Endothelial cell of umbilical vein (primary cell): ENCODE data around the gene JMJD7. TPM values are rescaled to one million over a fixed set of nuclear protein-coding genes. Genes with fewer than 3 reads are reported as not detected.

Experiments used
- BruUV-seq: library from RNA; stranded (reverse); fragments of 400-500 nt; replicated peaks from 2 replicates; lab custom pipeline; 2021; lab: Mats Ljungman, UMichigan
- CTCF ChIA-PET: fragments of 300-600, 350-600 bp; sonication (Branson Sonifier 250); formaldehyde crosslinking; loops from one replicate; lab custom pipeline; 2021; ENCODE audit warnings: antibody characterized with exemption, inconsistent platforms; lab: Charles Lee
- POLR2A ChIA-PET: fragments of 300-600, 350-600 bp; sonication (Branson Sonifier 250); formaldehyde crosslinking; loops from one replicate; lab custom pipeline; 2021; ENCODE audit warnings: antibody characterized with exemption, inconsistent platforms; lab: Charles Lee
- DNase-seq: peaks from one replicate; pipeline ENCODE4 v3.0.0-alpha.2; 2011; ENCODE audit warnings: low read depth, low spot score
- FAIRE-seq: peaks from 2 replicates; lab custom pipeline; 2011; peaks lifted over from hg19 to GRCh38; lab: Jason Lieb, UNC
- H2AFZ ChIP-seq: 2 replicates; pipeline ENCODE4 v1.6.0; 2012; ENCODE audit warnings: low read depth, low read length, control low read depth, inconsistent platforms
- H3K27ac ChIP-seq: 2 replicates; pipeline ENCODE4 v1.5.1; 2011; ENCODE audit warnings: low read depth, mild to moderate bottlenecking, control low read depth, low read length, moderate library complexity; ENCODE audit not compliant: insufficient read depth
- H3K27me3 ChIP-seq, 2 experiments: 2 replicates each; pipeline versions ENCODE4 v1.6.0 to v1.6.1; 2011; ENCODE audit warnings: low read length in 2 of 2, mixed read lengths in 1 of 2; ENCODE audit not compliant: control insufficient read depth in 2 of 2, insufficient read depth in 2 of 2
- H3K36me3 ChIP-seq, 2 experiments: 2 replicates in 1 of 2; 3 replicates in 1 of 2; pipeline ENCODE4 v1.5.1; 2011; ENCODE audit warnings: low read length in 2 of 2, mild to moderate bottlenecking in 1 of 2, moderate library complexity in 1 of 2; ENCODE audit not compliant: control insufficient read depth in 2 of 2, insufficient read depth in 2 of 2; ENCODE audit errors: extremely low read depth in 1 of 2
- H3K4me1 ChIP-seq: 3 replicates; pipeline ENCODE4 v1.5.1; 2011; ENCODE audit warnings: mild to moderate bottlenecking, low read length; ENCODE audit not compliant: control insufficient read depth, insufficient read depth; ENCODE audit errors: extremely low read depth
- H3K4me2 ChIP-seq: 2 replicates; pipeline ENCODE4 v1.6.1; 2011; ENCODE audit warnings: low read length, control low read depth, mixed read lengths; ENCODE audit not compliant: insufficient read depth
- H3K4me3 ChIP-seq, 3 experiments: fragments of 200-600 bp in 1 of 3; sonication (generic), shearing (Covaris generic) in 1 of 3; replicated peaks in 1 of 3; 2 replicates each; pipeline ENCODE4 v1.5.1; 2011 to 2016; ENCODE audit warnings: control low read depth in 3 of 3, low read length in 3 of 3, mild to moderate bottlenecking in 2 of 3, inconsistent platforms in 1 of 3, low read depth in 1 of 3, moderate library complexity in 1 of 3; ENCODE audit not compliant: insufficient read depth in 1 of 3
- H3K79me2 ChIP-seq: 2 replicates; pipeline ENCODE4 v1.6.0; 2012; ENCODE audit warnings: low read length, inconsistent platforms; ENCODE audit not compliant: control insufficient read depth, insufficient read depth
- H3K9ac ChIP-seq: replicated peaks from 2 replicates; pipeline ENCODE3; 2011; ENCODE audit warnings: low read length, control low read depth; ENCODE audit not compliant: insufficient read depth; ENCODE audit errors: extremely low read depth
- H3K9me1 ChIP-seq: replicated peaks from 3 replicates; pipeline ENCODE4 v1.6.0; 2011; ENCODE audit warnings: mild to moderate bottlenecking, low read length; ENCODE audit not compliant: control insufficient read depth, insufficient read depth; ENCODE audit errors: extremely low read depth
- H3K9me3 ChIP-seq: replicated peaks from 2 replicates; pipeline ENCODE4 v1.5.1; 2012; ENCODE audit warnings: low read length, inconsistent platforms; ENCODE audit not compliant: control insufficient read depth, insufficient read depth
- H4K20me1 ChIP-seq: replicated peaks from 2 replicates; pipeline ENCODE3; 2011; ENCODE audit warnings: mild to moderate bottlenecking, low read length; ENCODE audit not compliant: control insufficient read depth, insufficient read depth; ENCODE audit errors: extremely low read depth
- CTCF ChIP-seq, 2 donors: IDR thresholded peaks; 1 replicate in 1 of 2; 2 replicates in 1 of 2; pipeline ENCODE4 v1.5.1; 2011; ENCODE audit warnings: low read length in 2 of 2, mild to moderate bottlenecking in 2 of 2, moderate library complexity in 2 of 2, control low read depth in 1 of 2, inconsistent platforms in 1 of 2, low read depth in 1 of 2; ENCODE audit not compliant: insufficient read depth in 1 of 2; ENCODE audit errors: extremely low read depth in 1 of 2
- EZH2 ChIP-seq: IDR thresholded peaks from 2 replicates; pipeline ENCODE4 v1.6.1; 2012; ENCODE audit warnings: borderline replicate concordance, low read depth, mild to moderate bottlenecking, moderate library complexity, low read length, inconsistent platforms; ENCODE audit not compliant: severe bottlenecking
- FOS ChIP-seq: IDR thresholded peaks from 2 replicates; pipeline ENCODE4 v1.6.1; 2011; ENCODE audit warnings: mild to moderate bottlenecking, low read length, moderate library complexity, borderline replicate concordance; ENCODE audit not compliant: insufficient read depth
- GATA2 ChIP-seq: IDR thresholded peaks from 2 replicates; pipeline ENCODE4 v1.7.0; 2011; ENCODE audit warnings: low read depth, mild to moderate bottlenecking, moderate library complexity, mixed read lengths, low read length; ENCODE audit not compliant: insufficient read length, insufficient read depth
- JUN ChIP-seq: IDR thresholded peaks from 2 replicates; pipeline ENCODE4 v1.6.1; 2011; ENCODE audit warnings: borderline replicate concordance, low read depth; ENCODE audit not compliant: insufficient read length, insufficient read depth
- MAX ChIP-seq: IDR thresholded peaks from 2 replicates; pipeline ENCODE4 v1.6.1; 2011; ENCODE audit not compliant: insufficient read depth, insufficient read length
- MYC ChIP-seq: IDR thresholded peaks from one replicate; pipeline ENCODE4 v1.6.1; 2011; ENCODE audit warnings: mild to moderate bottlenecking, low read depth, low read length
- POLR2A ChIP-seq: IDR thresholded peaks from 2 replicates; pipeline ENCODE4 v1.6.1; 2012; ENCODE audit warnings: low read depth, mild to moderate bottlenecking, control low read depth, low read length
- POLR2AphosphoS5 ChIP-seq: IDR thresholded peaks from 2 replicates; pipeline ENCODE4 v1.6.1; 2012; ENCODE audit warnings: low read depth, mild to moderate bottlenecking, control low read depth, low read length, moderate library complexity; ENCODE audit not compliant: insufficient read depth
- dilution Hi-C: fragments of 300-500 bp; cut with MboI; formaldehyde crosslinking; loops from one replicate; pipeline ENCODE4 v1.15.0; 2019; ENCODE audit warnings: low sequenced_read_pairs; ENCODE audit not compliant: extremely low pct_ligation_motif_present
- intact Hi-C: fragments of 100-400 bp; cut with micrococcal nuclease; formaldehyde crosslinking; loops from one replicate; pipeline ENCODE4 v1.10.0; 2022
- polyA plus RNA-seq, 4 experiments: library from polyadenylated mRNA; depleted of rRNA in 3 of 4; stranded (reverse) in 3 of 4; unstranded in 1 of 4; fragments of >200 nt; gene quantifications; 2 replicates each; pipeline versions ENCODE4 v1.2.1 to v1.2.3, GENCODE V29; 2011 to 2012; ENCODE audit warnings: missing spikeins in 1 of 4
- total RNA-seq: library from RNA; stranded (reverse); gene quantifications from 2 replicates; pipeline ENCODE4 v1.2.3, GENCODE V29; 2021

JMJD7 gene
- total and polyA plus RNA-seq, 2 donors (not counting 3 experiments of a cell fraction or from before 2014, with no cell fraction given), result 7.3 to 11.4 TPM

- FAIRE-seq, result no peak
- intact Hi-C loops, result no loop called here
- POLR2A ChIA-PET, result no interaction called here
- H3K9ac ChIP-seq, result no peak overlapping the region
- H3K9me1 ChIP-seq, result no peaks in the 10 kb centered on the region
- H3K79me2 ChIP-seq, result no peaks in the 10 kb centered on the region
- no TSS peak for BruUV-seq
- no peaks in the 10 kb centered on the region for H3K4me1 ChIP-seq
- no peak for TF ChIP-seq GATA2
- TF ChIP-seq MYC, result no peak
- no peak for TF ChIP-seq CTCF (IDR thresholded peaks at IDR 0.05; ENCODE audit: extremely low read depth in 1 of 2, insufficient read depth in 1 of 2, low read depth in 1 of 2, low read length in 2 of 2)
- TF ChIP-seq FOS, result no peak
- no peak for TF ChIP-seq POLR2AphosphoS5
- TF ChIP-seq EZH2, result no peak
- no peak for TF ChIP-seq JUN
- TF ChIP-seq POLR2A, result no peak
- TF ChIP-seq MAX, result no peak
- H4K20me1 ChIP-seq, result no peaks in the 10 kb centered on the region
- H2AFZ ChIP-seq, result no peak overlapping the region
- no peak overlapping the region for H3K27ac ChIP-seq
- no peaks in the 10 kb centered on the region for H3K9me3 ChIP-seq
- dilution Hi-C loops, result no loop called here
- H3K4me3 ChIP-seq, result no peak overlapping the region
- peaks cover 5 to 41% of the 10 kb centered on the region in 2 experiments for H3K36me3 ChIP-seq
- H3K27me3 ChIP-seq, result no peaks in the 10 kb centered on the region
- H3K4me2 ChIP-seq, result no peak overlapping the region
- CTCF ChIA-PET, result no interaction called here
- DNase-seq, result no peak
Measured at GRCh38 chr15:41866872-41867579, 39.1 kb downstream of the JMJD7 start.
